Measurements from ENCODE around the gene GCGR.
"Not testable (repeated sequence)": the region's sequence is repeated elsewhere in the genome, so short reads cannot be mapped to it uniquely, and the experiment has no call there.

Gene GCGR

DNA sequence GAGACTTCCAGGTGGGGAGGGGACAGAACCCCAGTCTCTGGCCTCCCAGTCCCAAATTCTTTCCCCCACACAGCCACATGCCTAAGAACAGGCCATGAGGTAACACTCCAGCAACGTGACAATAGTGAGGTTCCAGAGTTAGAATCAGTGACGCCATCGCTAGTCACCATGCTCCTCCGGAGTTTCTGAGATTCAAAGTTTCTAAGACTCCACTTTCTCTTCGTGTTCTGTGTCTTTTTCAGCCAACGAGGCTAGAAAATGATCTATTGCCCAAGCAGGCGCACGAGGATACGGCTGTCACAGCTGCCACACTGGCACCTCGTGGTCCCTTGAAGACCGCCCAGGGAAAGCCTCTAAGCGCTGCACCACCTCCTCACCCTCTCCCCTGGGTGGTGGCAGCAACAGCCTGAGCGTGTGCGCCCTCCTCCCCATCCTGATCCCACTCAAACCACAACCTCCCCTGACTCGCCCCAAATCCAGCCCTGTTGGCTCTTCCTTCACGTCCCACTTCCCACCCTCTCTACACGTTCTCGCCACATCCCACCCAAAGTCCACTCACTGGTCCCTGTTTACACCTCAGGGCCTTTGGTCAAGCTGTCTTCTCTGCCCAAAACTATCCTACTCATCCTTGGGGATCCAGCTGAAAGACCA, 28.1 kb downstream of the GCGR start:
- DNase-seq (ENCODE audit: low read depth), result peak; percentile 11

DNA sequence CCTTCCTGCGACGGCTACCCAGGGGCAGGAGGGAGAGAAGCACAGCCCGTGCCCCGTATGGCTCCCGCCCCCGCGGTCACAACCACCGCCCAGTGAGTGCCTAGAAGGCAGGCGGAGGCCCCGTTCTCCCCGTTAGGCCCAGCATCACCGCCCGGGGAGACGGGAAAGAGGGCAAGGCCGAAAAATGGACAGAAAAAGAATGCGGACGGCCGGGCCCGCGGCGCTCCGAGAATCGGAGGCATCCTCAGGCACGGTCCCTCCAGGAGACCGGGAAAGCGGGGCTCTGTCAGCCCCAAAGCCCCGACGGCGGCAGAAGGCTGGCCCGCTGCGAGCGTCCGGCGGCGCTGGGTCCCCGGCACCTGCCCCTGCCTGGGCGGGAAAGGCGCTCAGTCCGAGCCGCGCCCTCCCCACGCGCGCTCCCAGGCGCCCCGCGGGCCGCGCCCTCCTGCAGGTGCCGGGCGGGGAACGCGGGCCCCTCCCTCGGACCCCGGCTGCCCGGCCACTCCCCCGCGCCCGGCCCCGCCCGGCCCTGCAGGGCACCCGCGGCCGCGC, 28.7 kb downstream of the GCGR start:
- DNase-seq (ENCODE audit: low read depth), result no peak

DNA sequence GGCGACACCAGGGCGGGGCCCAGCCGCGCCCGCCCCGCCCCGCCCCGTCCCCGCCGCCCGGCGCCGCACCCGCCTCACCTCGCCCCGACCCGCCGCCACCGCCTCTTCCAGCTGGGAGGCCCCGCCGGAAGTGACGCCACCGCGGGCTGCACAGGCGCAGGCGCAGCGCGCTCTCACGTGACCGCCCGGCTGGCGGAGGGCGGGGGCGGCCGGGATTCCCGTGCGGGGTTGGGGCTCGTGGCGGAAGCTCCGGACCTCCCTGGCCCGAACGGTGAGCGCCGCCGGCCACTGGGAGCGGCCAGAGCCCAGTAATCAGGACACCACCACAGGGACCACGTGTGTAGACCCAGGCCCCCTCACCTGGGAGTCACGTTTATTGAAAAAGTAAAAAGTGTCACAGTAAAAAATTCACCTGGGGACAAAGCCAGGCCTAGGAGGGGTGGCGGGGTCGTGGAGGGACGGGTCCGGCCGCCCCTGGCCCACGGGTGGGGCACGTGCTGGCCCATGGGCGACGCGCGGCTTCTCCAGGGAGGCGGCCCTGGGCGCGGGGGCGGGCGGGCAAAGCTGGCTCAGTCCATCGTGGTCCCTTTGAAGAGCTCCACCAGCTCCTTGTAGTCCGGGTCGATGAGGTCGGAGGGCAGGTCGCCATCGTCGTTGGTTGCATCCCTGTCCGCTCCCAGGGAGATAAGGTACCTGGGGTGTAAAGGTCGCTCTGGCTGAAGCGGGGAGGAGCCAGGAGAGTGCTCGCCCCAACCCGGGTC, 29.4 kb downstream of the GCGR start, which contains the start of gene MCRIP1:
TSS of gene MCRIP1 (minus strand) at position 132 of the 761 bp plus-strand sequence. CDS start 8,785 bp downstream, outside the sequence.
- peak; percentile 97 for DNase-seq (ENCODE audit: low read depth)

DNA sequence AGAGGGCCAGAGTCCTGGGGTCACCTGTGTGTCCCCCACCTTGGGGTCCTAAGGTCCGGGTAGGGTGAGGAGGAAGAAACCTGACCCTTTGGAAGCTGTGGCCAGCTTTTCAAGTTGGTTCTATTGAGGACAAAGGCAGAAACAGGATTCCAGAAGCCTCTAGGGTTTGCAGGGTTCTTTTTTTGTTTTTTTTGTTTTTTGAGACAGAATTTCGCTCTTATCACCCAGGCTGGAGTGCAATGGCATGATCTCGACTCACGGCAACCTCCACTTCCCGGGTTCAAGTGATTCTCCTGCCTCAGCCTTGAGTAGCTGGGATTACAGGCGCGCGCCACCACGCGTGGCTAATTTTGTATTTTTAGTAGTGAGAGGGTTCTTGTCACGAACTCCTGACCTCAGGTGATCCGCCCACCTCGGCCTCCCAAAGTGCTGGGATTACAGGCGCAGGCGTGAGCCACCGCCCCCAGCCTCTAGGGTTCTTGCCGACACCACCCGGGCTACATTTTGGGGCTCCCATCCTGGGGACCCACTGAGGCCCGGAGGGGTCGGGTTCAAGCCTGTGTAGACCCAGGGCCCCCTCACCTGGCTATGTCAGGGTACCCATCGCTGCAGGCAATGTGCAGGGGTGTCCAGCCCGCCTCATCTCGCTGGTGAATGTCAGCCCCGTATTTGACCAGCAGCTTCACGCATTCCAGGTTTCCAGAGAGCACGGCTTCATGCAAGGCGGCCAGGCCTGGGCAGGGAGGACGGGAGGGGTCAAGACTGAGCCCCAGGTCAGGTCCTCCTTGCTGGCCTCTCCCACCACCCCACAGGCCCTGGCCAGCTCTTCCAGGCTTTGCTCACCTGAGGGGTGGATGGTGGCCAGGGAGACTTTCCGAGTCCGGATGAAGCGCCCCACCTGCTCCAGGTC, 30.2 kb downstream of the GCGR start:
- no peak for DNase-seq (ENCODE audit: low read depth)

DNA sequence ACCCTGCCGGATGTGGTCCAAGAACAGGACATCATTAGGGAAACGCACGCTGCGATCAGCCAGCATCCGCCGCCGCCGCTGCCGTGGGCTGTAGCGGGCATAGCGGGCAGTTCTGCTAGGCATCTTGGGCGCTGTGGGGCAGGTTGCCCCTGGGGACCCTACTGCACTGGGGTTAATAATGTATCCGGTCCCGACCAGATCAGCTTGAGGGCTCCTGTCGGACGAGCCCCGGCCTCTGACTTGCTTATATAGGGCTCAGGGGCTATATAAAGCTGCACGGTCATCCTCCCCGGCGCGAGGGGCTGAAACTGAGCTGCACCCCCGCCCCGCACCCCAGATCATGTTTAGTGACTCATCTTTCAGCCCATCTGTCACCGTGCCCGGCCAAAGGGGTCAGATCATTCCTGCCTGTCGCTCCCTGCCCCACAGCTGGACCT, 30.9 kb downstream of the GCGR start, which contains the start of gene PPP1R27:
TSS of gene PPP1R27 (minus strand) at position 220 of the 437 bp plus-strand sequence. CDS start at position 123, 97 bp downstream.
- no peak for DNase-seq (ENCODE audit: low read depth)

DNA sequence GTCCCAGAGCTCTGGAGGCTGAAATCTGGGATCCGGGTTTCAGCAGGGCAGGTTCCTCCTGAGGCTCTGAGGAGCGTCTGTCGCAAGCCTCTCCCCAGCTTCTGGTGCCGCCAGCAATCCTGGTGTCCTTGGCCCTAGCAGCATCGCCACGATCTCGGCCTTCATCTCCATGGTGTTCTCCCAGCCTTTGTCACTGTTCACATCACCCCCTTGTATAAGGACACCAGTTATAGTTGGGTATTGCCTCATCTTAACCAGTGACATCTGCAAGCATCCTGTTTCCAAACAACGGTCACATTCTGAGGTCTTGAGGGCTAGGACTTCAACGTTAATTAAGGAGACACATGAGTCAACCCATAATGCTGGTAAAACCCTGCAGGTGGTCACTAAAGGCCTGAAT, 33.7 kb downstream of the GCGR start:
- no peak for DNase-seq (ENCODE audit: low read depth)

DNA sequence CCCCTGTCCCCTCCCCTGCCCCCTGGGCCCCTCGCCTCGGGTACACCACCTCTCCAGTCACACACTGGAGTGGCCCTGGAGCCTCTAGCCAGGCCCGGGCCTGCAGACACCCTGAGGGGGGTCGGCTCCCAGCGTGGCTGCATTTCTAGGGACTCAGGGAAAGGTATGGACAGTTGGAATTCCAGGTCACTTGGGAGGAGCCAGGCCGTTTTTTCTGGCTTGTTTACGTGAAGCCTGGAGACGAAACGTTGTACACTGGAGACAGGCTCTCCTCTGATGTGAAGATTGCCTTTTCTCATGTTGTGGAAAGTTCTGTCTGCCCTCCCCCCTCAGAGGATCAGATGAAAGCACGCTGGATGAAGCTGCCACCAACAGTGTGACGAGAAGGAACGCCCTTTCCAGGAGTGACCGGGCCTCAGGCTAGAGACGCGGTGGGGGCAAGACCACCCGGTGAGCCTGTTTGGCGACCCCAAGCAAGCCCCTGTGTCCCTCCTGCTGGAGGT, 34.9 kb downstream of the GCGR start:
- no peak for DNase-seq (ENCODE audit: low read depth)

DNA sequence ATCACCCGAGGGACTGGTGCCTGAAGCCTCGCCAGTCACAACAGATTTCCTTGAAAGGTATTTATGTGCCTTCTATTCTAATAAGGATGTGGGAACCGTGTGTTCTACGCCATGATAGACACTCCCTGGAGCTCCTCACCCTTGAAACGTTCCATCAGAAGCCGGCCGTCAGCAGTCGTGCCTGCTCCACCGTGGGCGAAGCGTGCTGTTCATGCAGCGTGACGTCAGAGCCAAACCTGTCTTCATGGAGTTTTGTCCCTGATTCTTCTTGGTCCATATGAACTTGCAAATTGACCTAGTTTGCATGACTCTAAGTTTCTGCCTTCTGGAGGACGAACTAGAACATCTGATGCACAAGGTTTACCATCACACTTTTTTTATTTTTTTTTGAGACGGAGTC, 35.4 kb downstream of the GCGR start:
- DNase-seq (ENCODE audit: low read depth), result no peak

DNA sequence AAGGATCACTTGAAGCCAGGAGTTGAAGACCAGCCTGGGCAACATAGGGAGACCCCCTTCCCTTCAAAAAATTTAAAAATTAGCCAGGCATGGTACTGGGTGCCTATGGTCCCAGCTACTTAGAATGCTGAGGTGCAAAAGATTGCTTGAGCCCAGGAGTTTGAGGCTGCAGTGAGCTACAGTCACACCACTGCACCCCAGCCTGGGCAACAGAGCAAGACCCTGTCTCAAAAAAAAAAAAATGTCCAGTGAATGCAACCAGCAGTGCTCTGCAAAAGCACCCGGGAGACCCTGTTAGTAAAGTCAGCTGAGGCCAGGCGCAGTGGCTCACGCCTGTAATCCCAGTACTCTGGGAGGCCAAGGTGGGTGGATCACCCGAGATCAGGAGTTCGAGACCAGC, 36.1 kb downstream of the GCGR start:
- not testable (repeated sequence) for DNase-seq (ENCODE audit: low read depth)

DNA sequence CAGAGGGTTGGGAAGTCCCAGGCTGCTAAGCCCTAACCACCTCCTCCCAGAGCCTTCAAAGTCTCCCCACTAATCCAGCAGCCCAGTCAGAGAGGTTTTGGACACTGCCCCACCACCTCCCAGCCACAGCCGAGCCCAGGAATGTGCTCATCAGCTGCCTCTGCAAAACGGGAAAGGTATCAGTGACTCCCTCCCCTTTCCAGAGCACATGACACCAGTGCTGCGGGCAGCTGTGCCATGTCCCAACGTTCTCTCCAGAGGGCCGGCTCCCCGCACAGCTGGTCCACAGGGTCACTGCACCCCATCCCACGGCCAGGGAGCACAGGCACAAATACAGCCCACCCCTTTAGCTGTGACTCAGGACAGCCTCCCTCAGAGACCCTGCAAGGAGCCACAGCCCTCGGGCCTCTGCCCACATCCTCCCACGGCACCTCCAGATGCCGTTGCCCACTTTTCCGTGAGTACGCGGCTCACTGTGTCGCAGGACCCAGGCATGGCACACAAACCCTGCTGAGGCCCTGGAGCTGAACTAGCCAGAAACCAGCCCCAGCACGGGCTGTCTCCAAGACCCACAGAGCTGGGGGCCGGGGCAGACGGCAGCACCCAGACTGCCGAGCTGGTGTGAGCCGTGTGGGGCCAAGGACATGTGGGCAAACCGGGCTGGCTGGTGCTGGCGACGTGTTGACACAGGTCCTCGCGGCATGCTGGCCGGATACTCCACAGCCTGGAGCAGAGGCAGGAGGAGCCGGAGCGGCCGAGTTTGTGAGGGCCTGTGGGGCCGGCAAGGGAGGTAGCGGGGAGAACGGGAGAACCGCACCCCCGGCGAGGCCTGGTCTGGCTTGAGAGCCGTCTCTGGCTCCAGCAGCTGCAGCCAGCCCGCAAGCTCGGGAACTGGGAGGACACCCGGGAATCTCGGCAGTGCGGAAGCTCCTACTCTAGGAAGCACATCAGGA, 37.2 kb downstream of the GCGR start:
- DNase-seq (ENCODE audit: low read depth), result no peak

DNA sequence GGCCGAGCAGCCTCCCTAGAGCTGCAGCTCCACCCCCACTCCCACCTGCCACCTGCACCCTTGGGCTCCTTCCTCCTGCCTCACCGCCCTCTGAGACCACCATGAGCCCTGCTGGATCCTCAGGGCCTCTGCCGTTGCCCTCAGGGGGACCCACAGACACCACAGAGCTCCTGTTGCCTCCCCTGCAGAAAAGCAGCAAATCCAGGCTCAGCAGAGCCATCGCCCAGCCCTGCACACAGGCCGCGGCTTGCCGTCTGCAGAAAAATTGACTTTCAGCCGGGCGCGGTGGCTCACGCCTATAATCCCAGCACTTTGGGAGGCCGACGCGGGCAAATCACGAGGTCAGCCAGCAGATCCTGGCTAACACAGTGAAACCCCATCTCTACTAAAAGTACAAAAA, 37.9 kb downstream of the GCGR start:
- DNase-seq (ENCODE audit: low read depth), result no peak

DNA sequence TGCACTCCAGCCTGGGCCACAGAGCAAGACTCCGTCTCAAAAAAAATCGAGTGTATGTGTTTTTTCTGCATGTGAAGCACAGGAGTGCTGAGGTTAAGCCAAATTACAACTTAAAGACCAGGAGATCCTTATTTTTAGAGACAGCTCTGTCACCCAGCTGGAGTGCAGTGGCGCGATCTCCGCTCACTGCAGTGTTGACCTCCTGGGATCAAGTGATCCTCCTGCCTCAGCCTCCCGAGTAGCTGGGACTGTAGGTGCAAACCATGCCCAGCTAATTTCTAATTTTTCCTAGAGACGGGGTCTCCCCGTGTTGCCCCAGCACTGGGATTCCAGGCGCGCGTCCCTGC, 38.4 kb downstream of the GCGR start:
- no peak for DNase-seq (ENCODE audit: low read depth)

DNA sequence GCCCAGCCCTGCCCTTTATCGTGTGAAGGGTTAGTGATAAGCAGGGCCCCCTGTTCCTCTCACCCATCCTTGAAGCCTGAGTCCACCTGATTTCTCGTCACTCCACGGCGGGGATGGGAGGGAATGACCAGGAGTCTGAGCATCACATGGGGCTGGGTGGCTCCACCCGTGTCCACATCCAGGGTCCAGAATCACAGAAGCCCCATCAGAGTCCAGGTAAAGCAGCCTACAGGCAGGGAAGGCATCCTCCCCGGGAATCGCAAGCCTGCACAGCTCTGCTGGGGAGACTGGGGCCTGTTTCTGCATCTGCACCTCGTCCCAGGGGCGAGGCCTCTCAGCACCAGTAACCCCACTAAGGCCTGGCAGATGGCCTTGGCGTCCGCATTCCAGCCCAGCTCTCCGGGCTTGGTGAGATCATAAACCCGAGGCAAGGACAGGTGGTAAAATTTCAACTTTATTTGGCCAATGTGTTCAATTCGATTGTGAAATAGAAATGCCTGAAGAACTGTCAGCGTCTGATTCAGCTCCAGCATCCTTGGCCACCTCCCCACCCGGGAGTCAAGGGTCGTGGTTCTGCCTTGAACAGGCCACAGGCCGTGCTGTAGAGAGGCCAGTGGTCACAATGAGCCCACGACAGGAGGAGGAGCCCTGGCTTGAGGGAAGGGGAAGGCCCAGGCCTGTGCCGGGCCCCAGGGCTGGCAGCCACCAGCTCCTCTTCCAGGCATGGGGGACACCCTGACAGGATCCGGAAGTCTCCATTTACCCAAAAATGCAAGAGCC, 39.0 kb downstream of the GCGR start:
- DNase-seq (ENCODE audit: low read depth), result no peak

DNA sequence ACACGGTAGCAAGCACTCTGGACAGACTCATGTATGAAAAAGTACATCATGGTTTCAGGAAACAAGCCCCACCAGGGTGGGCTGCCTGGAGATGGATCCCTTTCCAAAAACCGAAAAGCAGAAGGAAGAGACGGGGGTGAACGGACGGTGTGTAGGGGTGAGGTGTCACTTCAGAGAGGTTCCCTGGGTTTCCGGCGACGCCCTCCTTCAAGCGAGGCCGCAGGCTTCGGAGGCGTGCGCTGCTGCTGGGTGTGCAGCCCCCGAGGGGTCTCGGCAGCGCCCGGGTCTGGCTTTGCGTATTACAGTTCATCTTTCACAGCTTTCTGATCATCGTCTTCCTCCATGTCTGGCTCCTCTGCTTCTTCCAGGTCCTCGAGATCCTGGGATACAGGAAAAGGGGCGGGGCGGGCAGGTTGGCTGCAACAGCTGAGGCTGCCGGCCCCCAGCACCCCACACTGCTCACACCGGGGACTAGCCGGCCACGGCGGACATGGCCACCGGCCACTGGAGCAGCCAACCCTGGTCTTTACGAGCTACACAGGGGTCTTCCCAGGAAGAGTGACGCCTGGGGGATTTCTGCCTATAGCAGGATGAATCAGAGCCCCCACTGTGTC, 39.9 kb downstream of the GCGR start:
- DNase-seq (ENCODE audit: low read depth), result no peak

DNA sequence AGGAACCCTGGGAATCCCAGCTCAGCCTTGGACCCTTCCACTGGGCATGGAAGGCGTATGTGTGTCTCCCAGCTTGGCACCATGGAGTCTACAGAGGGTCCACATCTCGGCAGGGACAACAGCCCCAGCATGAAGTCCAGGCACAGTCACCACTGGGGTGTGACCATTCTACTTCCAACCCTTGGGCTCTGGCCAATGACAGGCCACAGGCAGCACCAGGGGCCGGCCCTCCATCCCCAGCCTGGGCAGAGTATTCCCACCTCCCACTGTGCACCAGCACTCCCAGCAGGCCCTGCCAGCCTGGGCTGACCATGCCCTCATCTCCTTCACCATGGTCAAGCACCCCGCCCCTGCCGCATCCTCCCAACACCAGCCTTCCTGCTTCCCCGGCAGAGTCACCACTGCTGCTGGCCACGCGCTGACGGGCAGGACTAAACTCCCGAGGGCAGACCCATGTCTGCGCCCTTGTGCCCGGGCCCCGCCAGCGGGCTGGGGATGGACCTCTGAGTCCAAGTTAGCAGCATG, 40.4 kb downstream of the GCGR start:
- DNase-seq (ENCODE audit: low read depth), result no peak

DNA sequence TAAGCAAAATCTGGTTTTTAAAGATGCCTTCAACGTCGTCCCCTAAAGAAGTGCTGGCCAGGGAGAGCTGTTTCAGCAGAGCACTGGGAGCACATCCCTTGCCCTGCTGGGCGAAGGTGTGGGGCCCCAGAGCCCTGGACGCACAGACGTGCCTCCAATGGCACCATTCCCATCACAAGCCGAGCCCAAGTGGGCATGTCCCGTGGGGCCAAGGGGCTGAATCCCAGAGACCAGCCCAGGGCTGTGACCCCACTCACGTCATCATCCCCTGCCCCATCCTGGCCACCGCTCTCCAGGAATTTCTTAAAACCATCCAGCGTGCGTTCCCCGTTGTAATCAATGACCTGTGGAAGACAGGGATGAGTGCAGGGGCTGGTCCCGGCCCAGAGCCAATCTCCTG, 40.9 kb downstream of the GCGR start:
- DNase-seq (ENCODE audit: low read depth), result no peak

DNA sequence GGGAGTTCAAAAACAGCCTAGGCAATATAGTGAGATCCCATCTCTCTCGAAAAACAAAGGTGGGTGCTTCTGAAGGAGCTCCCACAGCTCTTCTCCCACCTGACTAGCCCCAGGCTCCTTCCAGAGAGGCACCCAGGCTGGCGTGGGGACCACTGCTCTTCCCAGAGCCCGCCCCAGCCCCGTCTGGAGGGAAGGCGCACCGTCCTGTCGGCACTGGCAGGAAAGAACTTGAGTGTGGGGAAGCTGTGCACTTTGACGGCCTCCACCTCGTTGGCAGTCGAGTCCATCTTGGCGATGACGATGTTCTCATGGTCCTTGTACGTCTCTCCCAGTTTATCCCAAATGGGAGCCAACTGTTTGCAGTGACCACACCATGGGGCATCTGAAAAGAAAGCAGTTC, 41.4 kb downstream of the GCGR start:
- DNase-seq (ENCODE audit: low read depth), result no peak

DNA sequence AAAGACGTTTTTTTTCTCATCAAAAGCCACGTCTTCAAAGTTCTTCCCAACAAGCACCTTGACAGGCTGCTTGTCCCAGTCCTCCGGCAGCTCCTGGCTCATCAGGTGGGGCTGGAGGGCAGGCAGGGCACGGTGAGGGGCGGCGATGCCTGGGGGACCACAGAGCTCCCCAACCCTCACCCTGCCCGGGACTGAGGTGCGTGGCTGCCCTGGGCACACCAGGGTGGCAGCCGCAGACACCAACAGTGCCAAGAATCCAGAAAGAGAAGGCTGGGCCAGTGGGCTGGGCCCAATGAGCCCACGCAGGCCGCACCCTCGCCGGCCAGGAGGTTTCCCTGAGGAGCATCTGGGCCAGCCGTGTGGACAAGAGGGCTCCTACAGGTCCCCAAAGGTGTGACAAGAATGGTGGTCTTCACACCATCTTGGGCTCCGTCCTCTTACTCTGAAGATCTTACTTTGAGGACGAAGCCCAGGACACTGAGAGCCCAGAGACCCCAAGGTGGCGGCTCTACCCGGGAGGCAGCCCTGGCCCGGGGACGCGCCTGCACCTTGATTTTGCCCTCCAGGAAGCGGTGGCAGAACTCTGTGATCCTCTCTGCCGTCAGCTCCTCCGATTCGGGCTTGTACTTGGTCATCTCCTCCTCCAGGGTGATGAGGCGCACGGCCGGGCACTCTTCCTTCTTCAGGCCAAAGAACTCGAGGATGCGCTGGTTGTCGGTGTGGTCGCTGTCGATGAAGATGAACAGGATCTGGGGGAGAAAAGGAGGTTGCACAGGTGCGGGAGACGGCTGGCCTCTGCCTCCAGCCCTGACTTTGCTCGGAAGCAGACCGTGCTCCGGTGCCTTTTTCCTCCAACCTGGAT, 42.2 kb downstream of the GCGR start:
- DNase-seq (ENCODE audit: low read depth), result no peak

Measured in stimulated activated CD8-positive, alpha-beta memory T cell treated with anti-CD3 and anti-CD28 coated beads, Interleukin-15, amount 100 ng/mL, for 24 hours (primary cell).